Measurements from ENCODE around the gene ARFGEF3.

Gene ARFGEF3

GRCh38 chr6:138374230-138374629, 212.5 kb downstream of the ARFGEF3 start:
- TF ChIP-seq, protein P1, sequence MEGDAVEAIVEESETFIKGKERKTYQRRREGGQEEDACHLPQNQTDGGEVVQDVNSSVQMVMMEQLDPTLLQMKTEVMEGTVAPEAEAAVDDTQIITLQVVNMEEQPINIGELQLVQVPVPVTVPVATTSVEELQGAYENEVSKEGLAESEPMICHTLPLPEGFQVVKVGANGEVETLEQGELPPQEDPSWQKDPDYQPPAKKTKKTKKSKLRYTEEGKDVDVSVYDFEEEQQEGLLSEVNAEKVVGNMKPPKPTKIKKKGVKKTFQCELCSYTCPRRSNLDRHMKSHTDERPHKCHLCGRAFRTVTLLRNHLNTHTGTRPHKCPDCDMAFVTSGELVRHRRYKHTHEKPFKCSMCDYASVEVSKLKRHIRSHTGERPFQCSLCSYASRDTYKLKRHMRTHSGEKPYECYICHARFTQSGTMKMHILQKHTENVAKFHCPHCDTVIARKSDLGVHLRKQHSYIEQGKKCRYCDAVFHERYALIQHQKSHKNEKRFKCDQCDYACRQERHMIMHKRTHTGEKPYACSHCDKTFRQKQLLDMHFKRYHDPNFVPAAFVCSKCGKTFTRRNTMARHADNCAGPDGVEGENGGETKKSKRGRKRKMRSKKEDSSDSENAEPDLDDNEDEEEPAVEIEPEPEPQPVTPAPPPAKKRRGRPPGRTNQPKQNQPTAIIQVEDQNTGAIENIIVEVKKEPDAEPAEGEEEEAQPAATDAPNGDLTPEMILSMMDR (IDR thresholded peaks at IDR 0.05; ENCODE audit: borderline replicate concordance, insufficient read depth, low read depth, low read length): no peak
- no peak overlapping the region for H3K4me3 ChIP-seq (ENCODE audit: low read depth, low read length)

DNA sequence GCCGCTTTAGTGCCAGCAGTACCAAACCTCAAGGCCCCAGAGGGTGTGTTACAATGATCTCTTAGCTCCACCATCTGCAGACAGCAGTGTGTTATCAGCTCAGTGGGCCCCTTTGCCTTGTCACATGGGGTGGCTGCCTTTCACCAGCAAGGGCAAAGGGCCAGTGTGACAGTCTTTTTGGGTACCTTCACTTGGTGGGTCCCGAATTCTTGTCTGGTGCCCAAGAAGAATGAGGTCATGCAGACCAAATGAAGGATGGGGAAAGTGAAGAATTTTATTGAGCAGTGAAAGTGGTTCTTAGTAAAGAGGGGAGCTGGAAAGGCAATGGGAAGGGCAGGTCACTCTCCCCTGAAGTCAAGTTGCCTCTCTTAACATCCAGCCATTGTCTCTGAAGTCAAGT, 213.1 kb downstream of the ARFGEF3 start:
- TF ChIP-seq, protein P1 (IDR thresholded peaks at IDR 0.05; ENCODE audit: borderline replicate concordance, insufficient read depth, low read depth, low read length): no peak
- no peak overlapping the region for H3K4me3 ChIP-seq (ENCODE audit: low read depth, low read length)

GRCh38 chr6:138377042-138377441, 215.3 kb downstream of the ARFGEF3 start:
- H3K4me3 ChIP-seq (ENCODE audit: low read depth, low read length): no peak overlapping the region
- TF ChIP-seq, protein P1 (IDR thresholded peaks at IDR 0.05; ENCODE audit: borderline replicate concordance, insufficient read depth, low read depth, low read length): no peak

DNA sequence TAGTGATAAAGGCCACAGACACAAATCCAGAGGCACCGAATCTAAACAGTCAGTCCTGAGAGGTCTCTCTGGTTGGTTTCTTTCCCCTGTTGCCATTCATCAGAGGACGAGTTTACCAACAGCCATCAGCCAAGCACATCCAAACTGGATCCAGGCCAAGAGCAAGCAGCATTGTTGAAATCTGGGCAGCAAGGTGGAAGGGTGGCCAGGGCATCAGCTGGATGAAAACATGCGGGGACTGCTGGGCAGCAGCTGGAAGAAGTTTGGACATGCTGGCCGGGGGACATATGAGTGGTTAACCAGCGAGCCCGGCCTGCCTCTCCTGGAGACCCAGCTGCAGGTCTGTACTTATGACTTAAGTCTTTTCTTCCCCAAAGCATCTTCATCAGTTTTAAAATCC, 216.1 kb downstream of the ARFGEF3 start, which contains the start of gene SMIM28:
SMIM28 (plus strand) TSS at position 62 of the 400 bp plus-strand sequence; CDS start at position 230, 168 bp downstream.
- TF ChIP-seq, protein P1 (IDR thresholded peaks at IDR 0.05; ENCODE audit: borderline replicate concordance, insufficient read depth, low read depth, low read length): no peak
- no peak within 1 kb of the TSS for H3K4me3 ChIP-seq (ENCODE audit: low read depth, low read length)

GRCh38 chr6:138378463-138378862, 216.7 kb downstream of the ARFGEF3 start:
- H3K4me3 ChIP-seq (ENCODE audit: low read depth, low read length): no peak overlapping the region
- TF ChIP-seq, protein P1 (IDR thresholded peaks at IDR 0.05; ENCODE audit: borderline replicate concordance, insufficient read depth, low read depth, low read length): no peak

DNA sequence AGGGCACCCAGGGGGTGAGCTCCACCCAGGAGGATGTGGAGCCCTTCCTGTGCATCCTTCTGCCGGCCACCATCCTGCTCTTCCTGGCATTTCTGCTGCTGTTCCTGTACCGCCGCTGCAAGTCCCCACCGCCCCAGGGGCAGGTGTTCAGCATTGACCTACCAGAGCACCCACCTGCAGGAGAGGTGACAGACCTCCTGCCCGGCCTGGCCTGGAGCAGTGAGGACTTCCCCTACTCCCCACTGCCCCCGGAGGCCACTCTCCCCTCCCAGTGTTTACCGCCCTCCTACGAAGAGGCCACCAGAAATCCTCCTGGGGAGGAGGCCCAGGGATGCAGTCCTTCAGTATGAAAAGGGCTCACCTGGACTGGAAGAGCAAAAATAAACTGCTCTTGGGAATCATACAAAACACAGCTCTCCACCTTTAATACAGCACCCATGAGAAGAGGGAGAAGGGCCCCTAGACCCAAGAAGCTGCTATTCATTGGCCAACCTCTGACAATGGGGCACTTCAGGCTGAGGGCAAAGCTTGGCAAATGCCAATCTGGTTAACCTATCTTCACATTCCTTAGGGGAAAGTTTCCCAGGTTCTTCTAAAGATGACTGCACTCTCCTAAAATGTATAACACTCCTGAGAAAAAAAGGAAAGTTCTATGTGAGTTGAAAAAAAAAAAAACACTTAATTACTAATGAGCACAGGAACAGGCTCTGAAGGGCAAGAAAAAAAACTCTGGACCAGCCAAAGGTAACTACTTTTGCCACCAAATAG, 220.9 kb downstream of the ARFGEF3 start:
- H3K4me3 ChIP-seq (ENCODE audit: low read depth, low read length): no peak overlapping the region

More for the DNA sequence above, 220.9 kb downstream of the ARFGEF3 start:
- TF ChIP-seq, protein P1 (IDR thresholded peaks at IDR 0.05; ENCODE audit: borderline replicate concordance, insufficient read depth, low read depth, low read length): no peak

All from GM12875 (cell line).